Mesenteric fat pad (tissue), 1 donor: Measurements from ENCODE around the gene RNF220. TPM values are rescaled to one million over a fixed set of nuclear protein-coding genes. Genes with fewer than 3 reads are reported as not detected.

Source experiments
- DNase-seq: peaks from one replicate; pipeline ENCODE4 v3.0.0-alpha.2; 2020; ENCODE audit warnings: low spot score
- total RNA-seq: library from RNA; stranded (reverse); fragmentation: NEBNext Ultra II Directional; extraction: Animal tissue kit (Norgen Biotek cat#: 25700); gene quantifications from one replicate; pipeline ENCODE4 v1.2.1, GENCODE V29; 2021
- donor health status: DM: yes; HTN: yes; CAD: no.

Gene RNF220
- total RNA-seq, 1 donor from 2014 or later = 60.1 TPM

DNA sequence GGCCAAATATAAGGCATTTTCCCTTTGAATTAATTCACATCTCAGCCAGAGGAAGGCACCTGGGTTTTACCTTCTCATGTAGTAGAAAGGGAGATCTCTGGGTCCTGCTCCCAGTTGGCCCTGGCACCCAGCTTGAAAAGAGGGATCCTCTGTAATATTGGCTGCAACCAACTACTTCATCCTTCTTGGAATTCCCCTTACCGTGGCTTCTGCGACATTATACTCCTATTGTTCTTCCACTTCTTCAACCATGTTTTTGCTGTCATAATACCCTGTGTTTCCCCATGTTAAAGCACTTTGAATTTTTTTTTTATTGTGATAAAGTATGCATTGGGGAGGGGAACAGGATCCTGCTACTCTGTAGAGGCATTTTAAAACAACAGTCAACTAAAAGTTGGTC lies 26.8 kb downstream of the RNF220 start:
- DNase-seq = no peak

DNA sequence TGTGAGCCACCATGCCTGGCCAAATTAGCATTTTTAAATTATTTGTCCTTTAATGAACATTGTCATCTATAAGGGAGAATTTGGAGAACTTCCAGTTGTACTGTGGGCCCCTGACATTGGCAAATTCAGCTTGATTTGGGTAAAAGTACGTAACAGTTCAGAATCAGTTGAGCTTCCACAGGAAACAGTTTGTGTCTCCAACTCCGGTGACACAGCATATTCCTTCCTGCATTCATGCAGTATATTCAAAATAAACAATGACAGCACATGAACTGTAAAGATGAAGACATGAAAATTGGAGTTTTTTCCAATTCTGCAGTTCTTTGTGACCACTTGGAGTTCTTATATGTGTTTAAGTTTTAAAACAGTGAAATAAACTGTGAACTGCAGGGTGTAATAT lies 28.2 kb downstream of the RNF220 start:
- no peak for DNase-seq

DNA sequence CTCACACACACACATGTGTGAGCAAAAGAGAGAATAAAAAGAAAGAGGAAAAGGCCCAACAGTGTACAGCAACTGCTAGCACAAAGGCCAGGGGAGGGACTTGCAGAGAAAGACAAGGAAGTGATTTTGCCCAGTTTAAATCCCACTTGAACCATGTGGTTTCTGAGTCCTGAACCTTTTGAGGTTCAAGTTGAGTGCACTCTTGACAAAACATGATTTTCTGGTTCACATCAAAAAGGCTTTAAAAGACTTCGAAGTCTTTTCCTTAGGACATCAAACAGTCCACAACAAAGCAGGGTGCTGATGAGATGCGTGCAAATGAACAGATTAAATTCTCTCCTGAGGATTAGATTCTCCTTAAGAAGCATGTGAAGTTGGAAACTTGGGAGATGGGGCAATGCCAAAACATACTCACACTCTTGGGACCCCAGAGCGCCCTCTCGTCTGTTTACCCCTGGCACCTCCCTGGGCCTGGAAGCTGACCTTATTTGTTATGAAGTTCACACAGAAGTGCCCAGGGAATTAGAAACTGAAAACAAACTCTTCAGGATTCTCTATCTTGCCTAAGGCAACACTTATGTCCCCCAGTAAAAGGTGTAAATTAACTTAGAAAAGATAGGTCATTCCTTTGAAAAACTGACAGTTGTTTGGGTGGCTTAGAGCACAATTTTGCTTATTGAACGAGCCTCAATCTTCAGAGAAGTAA lies 31.5 kb downstream of the RNF220 start:
- DNase-seq = no peak

DNA sequence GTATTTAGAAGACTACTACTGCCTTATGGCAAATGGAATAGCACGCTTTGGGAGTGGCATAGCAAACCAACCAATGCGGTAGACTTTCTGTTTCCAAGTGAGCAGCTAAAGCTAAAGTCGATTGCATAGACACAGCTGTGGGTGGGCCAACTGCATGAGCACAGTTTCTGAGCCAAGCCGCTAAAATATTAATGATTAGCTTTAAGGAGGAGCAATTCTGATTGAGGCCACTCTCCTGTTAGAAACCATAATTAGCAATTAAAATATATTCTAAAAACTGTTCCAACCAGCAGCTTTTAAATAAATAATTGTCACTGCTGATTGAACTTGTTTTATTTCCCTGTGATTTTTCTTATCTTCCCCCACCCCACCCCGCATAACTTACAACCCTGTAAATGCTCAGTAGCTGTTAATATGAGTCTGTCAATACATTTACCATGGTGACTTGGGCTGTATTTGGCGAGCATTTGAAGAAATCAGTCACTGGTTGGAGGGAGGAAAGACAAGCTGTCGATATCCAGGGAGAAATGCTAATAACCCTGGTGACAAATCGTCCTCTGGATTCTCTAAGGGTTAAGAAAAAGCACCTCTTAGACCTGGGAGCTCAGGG lies 32.2 kb downstream of the RNF220 start:
- no peak for DNase-seq

DNA sequence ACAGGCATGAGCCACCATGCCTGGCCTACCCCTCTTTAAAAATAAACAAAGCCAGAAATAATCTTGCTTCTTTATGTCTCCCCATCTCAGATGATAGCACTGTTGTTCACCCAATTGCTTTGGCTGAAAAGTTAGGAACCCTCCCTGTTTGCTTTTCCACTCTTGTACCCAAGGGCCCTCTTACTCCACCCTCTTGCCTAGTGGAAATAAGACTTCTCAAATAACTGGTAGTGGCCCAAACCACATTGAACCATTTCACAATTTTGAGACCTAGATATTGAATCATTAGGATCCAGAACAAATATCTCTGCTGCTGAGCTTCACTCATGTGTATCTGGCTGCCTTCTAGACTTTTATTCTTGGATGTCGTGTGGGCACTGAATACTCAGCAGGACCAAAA lies 37.7 kb downstream of the RNF220 start:
- no peak for DNase-seq

DNA sequence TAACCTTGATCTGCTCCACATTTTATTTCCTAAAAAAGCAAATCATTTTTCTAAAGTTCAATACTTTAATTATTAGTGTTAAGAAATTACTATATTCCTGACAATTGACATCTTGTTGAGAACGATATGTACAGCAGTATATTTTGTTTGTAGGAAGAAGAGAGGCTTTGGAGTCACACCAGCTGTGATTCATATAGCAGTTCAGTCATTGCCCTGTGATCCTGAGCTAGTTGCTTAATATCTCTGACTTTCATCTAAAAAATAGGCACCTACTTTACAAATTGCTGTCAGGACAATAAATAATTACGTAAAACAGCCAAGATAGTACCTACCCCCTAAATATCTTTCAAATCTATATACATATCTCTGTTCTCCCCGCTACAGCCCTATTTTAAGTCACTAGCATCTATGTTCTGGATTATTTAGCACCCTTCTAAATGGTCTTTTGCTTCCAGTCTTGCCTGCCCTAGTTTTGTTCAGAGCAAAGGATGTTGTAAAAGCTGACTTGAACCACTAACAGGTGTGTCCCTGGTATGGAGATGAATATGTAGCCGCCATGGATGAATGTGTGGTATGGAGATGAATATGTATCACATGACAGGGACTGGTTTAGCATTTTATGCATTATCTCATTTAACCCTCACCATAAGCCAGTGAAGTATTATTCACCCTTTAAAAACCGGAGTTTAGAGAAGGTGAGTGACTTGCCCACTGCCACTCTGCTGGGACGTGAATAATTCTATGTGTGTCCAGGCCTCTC lies 42.2 kb downstream of the RNF220 start:
- DNase-seq = no peak

DNA sequence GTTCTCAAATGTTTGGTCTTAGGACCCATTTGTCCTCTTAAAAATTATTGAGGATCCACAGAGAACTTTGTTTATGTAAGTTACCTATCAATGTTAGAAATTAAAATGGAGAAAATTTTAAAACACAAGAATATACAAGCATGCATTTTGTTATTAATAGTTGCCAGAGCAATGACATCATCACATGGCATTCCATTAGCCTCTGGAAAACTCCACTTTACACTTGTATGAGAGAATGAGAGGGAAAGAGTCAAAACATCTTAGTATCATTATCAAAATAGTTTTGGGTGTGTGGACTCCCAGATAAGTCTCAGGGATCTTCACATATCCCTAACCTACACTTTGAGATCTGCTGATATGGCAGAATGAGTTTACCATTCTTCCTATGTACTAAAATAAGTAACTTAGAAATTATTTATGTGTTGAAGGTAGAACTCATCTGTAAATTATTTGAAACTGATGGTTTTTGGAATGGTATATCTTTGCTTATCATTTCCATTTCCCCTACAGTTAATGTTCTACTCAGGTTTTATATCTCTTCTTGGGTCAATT lies 48.8 kb downstream of the RNF220 start:
- no peak for DNase-seq

DNA sequence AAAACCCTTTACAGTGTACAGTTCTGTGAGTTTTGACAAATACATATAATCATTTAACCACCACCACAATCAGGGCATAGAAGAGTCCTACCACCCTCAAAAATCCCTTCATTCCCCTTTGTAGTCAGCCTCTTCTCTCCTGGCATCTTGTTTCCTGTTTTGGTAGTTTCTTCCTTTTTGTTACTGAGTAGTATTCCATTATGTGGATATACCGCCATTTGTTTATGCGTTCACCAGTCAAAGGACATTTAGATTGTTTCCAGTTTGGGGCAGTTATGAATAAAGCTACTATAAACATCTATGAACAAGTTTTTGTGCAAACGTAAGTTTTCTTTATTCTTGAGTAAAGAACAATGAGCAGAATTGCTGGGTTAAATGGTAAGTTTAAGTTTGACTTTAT lies 49.6 kb downstream of the RNF220 start:
- DNase-seq = no peak

DNA sequence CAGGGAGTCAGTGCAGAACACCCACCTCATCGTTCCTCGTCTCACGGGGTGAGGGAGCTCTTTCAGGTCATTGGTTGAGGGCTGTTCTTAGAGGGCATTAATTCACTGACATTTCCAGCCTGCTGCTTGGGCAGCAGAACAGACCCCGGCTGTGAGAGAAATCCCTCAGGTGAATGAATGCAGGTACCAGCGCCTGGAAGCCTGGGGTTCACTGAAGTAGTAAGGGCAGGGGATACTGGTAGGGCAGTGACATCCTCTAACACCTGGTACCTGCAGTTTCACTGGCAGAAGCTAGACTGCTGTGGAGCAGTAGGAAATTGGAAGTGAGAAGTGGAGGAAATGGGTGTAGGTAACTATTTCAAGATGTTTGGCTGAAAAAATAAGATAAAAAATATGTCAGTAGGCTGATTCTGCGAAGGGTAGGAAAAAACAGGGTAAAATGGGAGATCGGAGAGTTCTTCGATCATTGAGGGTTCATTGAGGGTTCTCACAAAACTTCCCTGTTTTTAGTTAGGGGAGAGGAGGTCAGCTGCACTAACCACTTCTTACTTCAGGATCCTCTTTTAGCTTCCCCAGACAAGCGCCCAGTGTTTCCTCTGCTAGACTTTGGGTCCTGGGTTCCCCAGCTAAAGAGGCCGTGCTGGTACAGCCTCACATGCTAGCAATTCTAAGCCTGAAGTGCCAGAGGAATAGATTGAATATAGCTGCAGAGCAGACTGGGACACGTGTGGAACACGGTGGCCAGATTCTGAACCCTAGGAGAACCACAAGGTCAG lies 55.2 kb downstream of the RNF220 start:
- no peak for DNase-seq

DNA sequence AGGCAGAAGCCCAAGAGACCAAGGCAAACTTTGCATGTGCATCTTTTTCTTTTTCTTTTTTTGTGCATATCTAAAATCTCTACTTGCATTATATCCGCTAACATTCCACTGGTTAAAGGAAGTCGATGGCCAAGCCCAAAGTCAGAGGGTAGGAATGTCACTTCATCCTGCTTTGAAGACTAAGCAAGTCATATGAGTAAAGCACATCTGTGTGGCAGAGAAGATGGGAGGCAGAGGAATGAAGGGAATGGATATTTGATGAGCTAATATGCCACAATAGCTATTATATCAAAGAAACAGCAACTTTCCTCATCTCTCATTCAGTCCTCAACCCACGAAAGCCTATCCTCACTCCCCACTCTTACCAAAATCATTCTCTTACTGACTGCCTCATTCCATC lies 59.3 kb downstream of the RNF220 start:
- no peak for DNase-seq

DNA sequence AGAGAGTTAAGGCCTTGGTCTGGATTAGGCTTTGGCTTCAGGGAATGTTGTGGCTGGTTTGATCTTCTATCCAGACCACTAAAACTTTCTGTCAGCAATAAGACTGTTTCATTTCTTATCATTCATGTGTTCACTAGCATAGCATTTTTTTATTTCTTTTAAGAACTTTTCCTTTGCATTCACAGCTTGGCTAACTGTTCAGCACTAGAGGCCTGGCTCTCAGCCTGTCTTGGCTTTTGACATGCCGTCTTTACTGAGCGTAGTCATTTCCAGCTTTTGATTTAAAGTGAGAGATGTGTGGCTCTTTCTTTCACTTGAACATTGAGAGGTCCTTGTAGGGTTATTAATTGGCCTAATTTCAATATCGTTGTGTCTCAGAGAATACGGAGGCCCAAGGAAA lies 62.5 kb downstream of the RNF220 start:
- DNase-seq = no peak

DNA sequence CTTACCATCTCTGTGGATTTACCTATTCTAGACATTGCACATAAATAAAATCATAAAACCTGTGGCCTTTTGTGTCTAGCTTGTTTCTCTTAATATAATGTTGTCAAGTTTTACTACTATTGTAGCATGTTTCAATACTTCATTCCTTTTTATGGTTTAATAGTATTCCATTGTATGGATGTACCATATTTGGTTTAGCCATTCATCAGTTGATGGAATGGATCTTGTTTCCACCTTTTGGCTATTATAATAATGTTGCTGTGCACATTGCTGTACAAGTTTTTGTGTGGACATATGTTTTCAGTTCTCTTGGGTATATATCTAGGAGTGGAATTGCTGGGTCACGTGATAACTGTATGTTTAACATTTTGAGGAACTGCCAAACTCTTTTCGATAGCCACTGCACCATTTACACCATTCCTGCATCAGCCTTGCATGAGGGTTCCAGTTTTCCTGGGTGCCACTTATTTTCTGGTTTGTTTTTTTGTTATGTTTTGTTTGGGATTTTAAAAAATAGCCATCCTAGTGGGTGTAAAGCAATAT lies 66.9 kb downstream of the RNF220 start:
- no peak for DNase-seq

DNA sequence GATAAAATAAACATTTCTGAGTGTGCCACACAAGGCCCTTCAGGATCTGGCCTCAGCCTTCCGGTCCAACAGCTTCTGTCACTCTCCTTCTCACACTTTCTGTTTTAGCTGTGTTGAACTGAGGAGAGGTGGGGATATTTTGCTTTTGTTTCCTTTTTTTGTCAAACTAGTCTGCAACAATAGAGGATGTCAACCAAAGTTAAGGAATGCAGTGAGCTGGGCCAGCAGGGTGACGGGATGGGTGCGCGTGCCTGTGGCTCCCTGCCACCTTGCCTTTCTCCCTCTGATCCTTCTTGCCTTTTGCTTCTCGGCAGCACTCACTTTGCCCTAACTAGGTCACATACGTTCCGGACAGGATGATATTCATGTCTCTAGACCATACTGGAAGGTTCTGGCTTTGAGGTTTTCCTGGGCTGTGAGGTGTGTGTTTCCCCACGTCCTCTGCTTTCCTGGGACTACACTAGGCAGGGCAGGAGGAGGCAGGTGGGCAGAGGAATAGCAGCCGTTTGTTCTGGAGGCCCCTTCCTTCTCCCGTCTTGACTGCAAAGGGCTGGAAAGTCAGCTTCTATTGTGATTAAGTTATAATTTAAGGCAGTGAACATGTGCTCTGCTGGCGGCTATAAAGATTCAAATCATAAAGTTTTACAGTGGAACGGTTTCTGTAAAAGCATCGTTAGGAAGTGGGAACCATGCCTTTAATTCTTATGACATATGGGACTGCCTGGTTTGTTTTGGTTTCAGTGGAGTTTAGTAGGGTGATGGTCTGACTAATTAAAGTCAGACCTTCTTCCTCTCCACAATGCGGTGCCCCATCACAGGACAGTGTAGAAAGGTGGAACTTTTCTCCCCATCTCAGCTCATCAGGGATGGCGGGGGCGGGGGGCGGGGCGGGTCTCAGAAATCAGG lies 67.8 kb downstream of the RNF220 start:
- no peak for DNase-seq

DNA sequence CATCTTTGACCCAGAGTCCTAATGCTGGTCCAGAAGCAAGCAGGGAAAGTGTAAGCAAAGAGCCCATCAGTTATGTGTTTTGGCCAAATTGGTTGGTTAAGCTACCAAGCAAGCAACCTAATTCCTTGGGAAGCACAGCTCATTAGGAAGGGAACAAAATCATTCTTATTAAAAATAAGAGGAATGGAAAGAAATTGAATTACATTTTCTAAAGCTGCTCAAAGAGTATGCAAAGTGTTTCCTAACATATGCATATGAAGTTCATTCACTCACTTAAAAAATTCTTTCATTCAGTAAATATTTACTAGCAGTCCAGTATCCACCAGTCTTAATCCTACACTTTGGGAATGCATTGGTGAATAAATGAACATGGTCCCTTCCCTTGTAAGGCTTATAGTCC lies 71.8 kb downstream of the RNF220 start:
- DNase-seq = no peak

DNA sequence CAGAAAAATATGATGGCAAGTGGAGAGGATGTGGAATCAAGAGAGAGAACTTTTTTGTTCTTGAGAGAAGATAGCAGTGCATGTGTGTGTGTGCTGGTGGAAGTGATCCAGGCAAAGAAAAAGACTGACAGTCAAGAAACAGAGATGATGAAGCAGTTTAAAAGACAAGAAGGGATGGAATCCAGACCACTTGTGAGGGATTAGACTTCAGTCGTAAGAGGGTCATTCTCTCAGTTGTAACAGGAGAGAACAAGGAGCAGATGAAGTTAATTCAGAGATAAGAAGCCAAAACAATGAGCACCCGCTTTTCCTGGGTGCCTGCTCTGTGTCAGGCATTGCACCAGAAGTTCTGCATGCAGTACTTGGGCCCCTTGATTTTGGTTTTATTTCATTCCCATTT lies 76.6 kb downstream of the RNF220 start:
- no peak for DNase-seq

DNA sequence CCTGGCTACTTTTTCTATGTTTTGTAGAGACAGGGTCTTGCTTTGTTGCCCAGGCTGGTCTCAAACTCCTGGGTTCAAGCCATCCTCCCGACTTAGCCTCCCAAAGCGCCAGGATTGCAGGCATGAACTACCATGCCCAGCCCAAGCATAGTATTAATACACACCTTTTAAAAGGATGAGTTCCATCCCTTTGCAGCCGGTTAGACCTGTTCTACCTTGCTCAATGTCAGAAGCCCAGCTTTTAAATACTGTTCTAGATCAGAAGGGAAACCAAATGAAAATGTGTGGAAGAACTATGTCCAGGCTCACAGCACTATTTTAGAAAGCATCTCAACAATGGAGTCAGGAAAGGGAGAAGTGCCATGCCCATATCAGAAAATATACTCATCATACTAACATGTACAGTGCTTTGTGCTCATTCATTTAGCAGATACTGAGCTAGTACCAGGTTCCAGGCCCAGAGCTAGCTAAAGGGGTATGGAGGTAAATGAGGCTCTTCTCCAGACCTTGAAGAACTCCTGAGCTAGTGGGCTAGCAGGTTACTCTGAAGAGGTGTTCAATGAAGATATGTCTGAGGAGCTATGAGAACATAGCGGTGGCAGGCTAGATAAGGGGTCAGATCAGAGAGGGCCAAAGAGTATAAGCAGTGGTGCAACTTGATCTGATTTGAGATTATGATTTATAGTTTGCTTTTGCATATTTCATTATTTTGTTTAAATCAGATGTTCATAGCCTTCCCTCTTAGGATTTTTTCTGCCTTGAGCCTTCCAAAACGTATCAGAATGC lies 78.2 kb downstream of the RNF220 start:
- DNase-seq = no peak

DNA sequence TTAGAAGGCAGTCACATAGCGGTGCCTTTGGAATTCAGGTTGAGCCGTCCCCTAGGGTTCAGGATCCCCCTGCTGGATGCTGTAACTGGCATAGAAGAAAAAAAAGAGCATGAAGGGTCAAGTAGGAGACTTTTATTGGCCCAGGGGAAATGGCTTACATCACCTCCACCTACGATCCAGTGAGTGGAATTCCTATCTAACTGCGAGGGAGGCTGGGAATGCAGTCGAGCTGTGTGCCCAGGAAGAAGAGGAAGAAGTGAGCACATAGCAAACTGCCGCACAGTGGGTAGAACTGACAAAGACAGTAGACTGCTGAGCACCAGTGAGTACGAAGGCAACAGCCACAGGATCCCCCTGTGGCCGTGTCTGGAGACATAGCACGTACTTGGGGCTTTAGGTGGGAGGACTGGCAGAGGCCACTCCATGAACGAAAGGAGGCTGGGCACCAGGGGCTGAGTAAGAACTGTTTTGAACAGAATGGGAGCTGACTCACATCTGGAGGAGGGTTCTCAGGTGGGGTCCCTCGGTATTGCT lies 79.2 kb downstream of the RNF220 start:
- no peak for DNase-seq

DNA sequence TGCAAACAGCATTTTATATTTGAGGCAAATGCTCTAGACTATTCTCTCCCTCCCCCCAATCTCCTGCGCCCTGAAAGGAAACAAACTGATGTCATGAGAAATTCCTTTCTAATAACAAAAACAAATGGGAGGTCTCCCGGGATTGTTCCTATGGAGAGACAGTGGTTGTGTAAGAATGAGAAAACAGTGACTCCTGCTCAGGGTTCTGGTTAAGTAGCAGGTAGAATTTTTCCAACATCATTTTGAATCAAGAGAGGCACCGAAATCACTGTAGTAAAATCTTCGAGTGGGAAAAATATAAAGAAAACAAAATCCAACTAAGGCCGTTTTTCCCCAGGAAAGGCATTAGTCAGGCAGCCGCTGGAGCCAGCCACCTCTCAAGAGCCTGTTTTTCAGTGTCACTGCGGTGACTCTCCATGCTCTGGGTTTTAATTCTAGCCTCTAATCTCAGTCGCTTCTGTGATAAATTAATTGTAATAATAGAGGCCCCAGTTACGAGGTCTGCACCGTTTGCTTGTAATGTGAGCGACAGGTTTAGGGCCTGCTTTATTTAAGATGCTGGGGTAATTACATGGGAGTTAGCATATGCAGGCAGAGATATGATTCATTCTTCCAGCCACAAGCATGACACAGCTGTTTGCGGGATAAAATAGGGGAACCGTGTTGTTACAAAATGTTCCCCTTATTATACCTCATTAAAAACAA lies 80.3 kb downstream of the RNF220 start:
- no peak for DNase-seq
